Esophagus muscularis mucosa (tissue), 4 donors: ENCODE results near the gene PIK3R6. TPM values are rescaled to one million over a fixed set of nuclear protein-coding genes. Genes with fewer than 3 reads are reported as not detected.

Source experiments
- DNase-seq: peaks from one replicate; pipeline ENCODE4 v3.0.0-alpha.2; 2017; ENCODE audit errors: extremely low spot score
- H3K27ac ChIP-seq, 4 donors: fragments of 200-600 bp; sonication (generic); replicated peaks in 1 of 4; 1 replicate in 3 of 4; 2 replicates in 1 of 4; pipeline ENCODE4 v1.5.1; 2016 to 2019; ENCODE audit warnings: mild to moderate bottlenecking in 1 of 4
- H3K27me3 ChIP-seq, 4 donors: fragments of 200-600 bp; sonication (generic); one replicate each; pipeline versions ENCODE4 v1.5.1 to v1.6.0; 2016 to 2019
- H3K36me3 ChIP-seq, 4 donors: fragments of 200-600 bp; sonication (generic); one replicate each; pipeline ENCODE4 v1.5.1; 2016 to 2019
- H3K4me1 ChIP-seq, 4 donors: fragments of 200-600 bp; sonication (generic); one replicate each; pipeline ENCODE4 v1.5.1; 2016 to 2019
- H3K4me3 ChIP-seq, 4 donors: fragments of 200-600 bp; sonication (generic); 1 replicate in 2 of 4; 2 replicates in 2 of 4; pipeline ENCODE4 v1.5.1; 2016 to 2019; ENCODE audit warnings: mild to moderate bottlenecking in 4 of 4, moderate library complexity in 1 of 4
- H3K9me3 ChIP-seq, 4 donors: fragments of 200-600 bp; sonication (generic); 1 replicate in 3 of 4; 2 replicates in 1 of 4; pipeline ENCODE4 v1.5.1; 2016 to 2019
- CTCF ChIP-seq, 3 experiments: fragments of 200-600 bp in 2 of 3; fragments of 450-650 bp in 1 of 3; sonication (generic) in 2 of 3; IDR thresholded peaks; one replicate each; pipeline ENCODE4 v1.5.1; 2017 to 2019; ENCODE audit warnings: antibody characterized with exemption in 3 of 3, mild to moderate bottlenecking in 2 of 3, moderate library complexity in 1 of 3
- EP300 ChIP-seq: sonication (generic); formaldehyde crosslinking; IDR thresholded peaks from one replicate; pipeline ENCODE4 v1.6.1; 2017; ENCODE audit warnings: antibody characterized with exemption
- POLR2A ChIP-seq: fragments of 450-650 bp; IDR thresholded peaks from one replicate; pipeline ENCODE4 v1.6.1; 2017; ENCODE audit warnings: antibody characterized with exemption, moderate library complexity, mild to moderate bottlenecking, low read depth
- POLR2AphosphoS5 ChIP-seq, 2 donors: sonication (generic); formaldehyde crosslinking; IDR thresholded peaks; one replicate each; pipeline ENCODE4 v1.6.1; 2017; ENCODE audit warnings: antibody characterized with exemption in 2 of 2
- WGBS: methylation state at CpG from one replicate; pipeline ENCODE4 v1.1.5; 2018; 5-methylcytosine and 5-hydroxymethylcytosine counted together
- intact Hi-C: fragments of 100-400 bp; cut with DNase I; formaldehyde crosslinking; loops from one replicate; pipeline ENCODE4 v1.15.1; 2023
- total RNA-seq, 4 donors: library from RNA; depleted of rRNA; stranded (reverse); fragments of >200 nt; gene quantifications; one replicate each; pipeline versions ENCODE4 v1.1.0 to v1.2.1, GENCODE V29; 2016

Gene PIK3R6
- total RNA-seq, 4 donors from 2014 or later, result 0.52 to 3.3 (median 1.8) TPM

DNA sequence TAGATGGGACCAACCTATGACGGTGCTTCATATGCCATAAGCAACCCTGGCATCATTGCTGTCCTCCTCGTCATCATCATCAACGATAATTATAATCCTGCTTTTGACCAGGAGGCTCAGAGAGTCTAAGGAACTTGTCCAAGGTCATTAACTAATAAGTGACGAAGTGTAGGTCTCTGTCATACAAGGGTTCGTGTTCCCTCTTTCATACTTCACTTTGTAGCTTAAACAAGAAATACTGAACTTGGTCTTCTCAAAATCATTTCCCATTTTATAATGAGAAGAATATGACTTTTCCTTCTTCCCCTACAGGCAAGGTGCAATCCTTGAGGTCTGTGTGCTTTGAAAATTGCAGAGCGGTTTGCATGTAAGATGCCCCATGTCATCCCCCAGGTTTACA is 31.2 kb upstream of the PIK3R6 start:
- 84% methylated on average over 6 of the region's 6 CpGs for WGBS
- no peak for DNase-seq
- intact Hi-C loops, result no loop called here
- TF ChIP-seq POLR2A (no peak), CTCF (IDR thresholded peaks at IDR 0.05) (no peak), EP300 (no peak), POLR2AphosphoS5 (IDR thresholded peaks at IDR 0.05) (no peak)
- Histone ChIP-seq H3K4me1 (peaks cover 4 to 14% (median 6%) of the 10 kb centered on the region in 4 donors), H3K27ac (no peak overlapping the region), H3K27me3 (peaks cover 0 to 11% (median 0%) of the 10 kb centered on the region in 4 donors), H3K9me3 (no peaks in the 10 kb centered on the region), H3K4me3 (no peak overlapping the region), H3K36me3 (no peaks in the 10 kb centered on the region)

DNA sequence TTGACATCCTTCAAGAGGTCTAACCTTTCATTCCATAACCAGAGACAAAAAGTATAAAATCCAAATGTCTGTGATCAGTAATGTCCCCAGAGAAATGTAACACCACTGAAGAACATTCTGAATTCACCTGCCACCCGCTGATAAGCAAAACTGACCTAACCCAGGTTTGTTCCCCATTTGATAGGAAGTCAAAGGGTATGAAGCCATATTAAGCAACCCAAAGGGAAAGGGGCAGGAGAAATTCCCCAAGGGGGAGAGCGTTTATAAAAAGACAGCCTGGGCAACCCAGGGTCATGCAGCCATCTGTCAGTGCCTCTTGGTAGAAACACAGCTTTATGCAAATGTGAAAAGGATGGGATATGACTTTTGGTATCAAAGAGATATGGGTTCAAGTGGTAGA is 30.7 kb upstream of the PIK3R6 start:
- intact Hi-C loops, result no loop called here
- TF ChIP-seq EP300, result no peak
- TF ChIP-seq CTCF (IDR thresholded peaks at IDR 0.05), result no peak
- no peak for TF ChIP-seq POLR2AphosphoS5 (IDR thresholded peaks at IDR 0.05)
- TF ChIP-seq POLR2A, result no peak
- peaks cover 4 to 14% (median 6%) of the 10 kb centered on the region in 4 donors for H3K4me1 ChIP-seq
- no peak overlapping the region for H3K4me3 ChIP-seq
- H3K27me3 ChIP-seq, result peaks cover 0 to 11% (median 0%) of the 10 kb centered on the region in 4 donors
- no peak for DNase-seq
- no peak overlapping the region for H3K27ac ChIP-seq
- H3K9me3 ChIP-seq, result no peaks in the 10 kb centered on the region
- no peaks in the 10 kb centered on the region for H3K36me3 ChIP-seq
- 66% methylated on average over 2 of the region's 2 CpGs for WGBS

GRCh38 chr17:8896641-8897635 is 29.5 kb upstream of the PIK3R6 start:
- H3K27ac ChIP-seq, result no peak overlapping the region
- intact Hi-C loops, result no loop called here
- no peak overlapping the region for H3K4me3 ChIP-seq
- DNase-seq, result no peak
- no peaks in the 10 kb centered on the region for H3K9me3 ChIP-seq
- no peaks in the 10 kb centered on the region for H3K36me3 ChIP-seq
- TF ChIP-seq POLR2A, result no peak
- TF ChIP-seq CTCF (IDR thresholded peaks at IDR 0.05), result no peak
- 72% methylated on average over 11 of the region's 12 CpGs for WGBS
- peaks cover 4 to 14% (median 6%) of the 10 kb centered on the region in 4 donors for H3K4me1 ChIP-seq
- H3K27me3 ChIP-seq, result peaks cover 0 to 11% (median 0%) of the 10 kb centered on the region in 4 donors

DNA sequence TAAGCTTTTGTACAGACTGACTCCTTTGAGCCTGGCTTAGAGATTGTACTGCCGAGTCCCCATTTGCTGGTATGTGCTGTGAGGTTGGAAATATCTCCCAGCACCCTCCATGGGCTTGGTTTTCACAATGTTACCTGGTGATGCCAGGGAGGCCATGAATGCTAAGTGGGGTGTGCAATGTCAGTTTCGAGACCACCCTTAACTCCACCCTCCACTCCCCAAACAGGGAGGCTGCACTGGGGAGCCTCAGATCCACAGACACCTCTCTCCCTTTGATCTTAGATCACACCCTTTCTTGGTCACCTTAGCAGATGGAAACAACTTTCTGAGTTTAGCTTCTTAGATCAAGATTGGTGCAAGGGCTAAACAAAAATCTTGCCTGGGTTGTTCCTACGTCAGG is 28.6 kb upstream of the PIK3R6 start:
- 87% methylated on average over 3 of the region's 3 CpGs for WGBS

More for the DNA sequence above, 28.6 kb upstream of the PIK3R6 start:
- intact Hi-C loops, result no loop called here
- H3K27me3 ChIP-seq, result peaks cover 0 to 11% (median 0%) of the 10 kb centered on the region in 4 donors
- no peaks in the 10 kb centered on the region for H3K9me3 ChIP-seq
- peaks cover 4 to 14% (median 6%) of the 10 kb centered on the region in 4 donors for H3K4me1 ChIP-seq
- H3K4me3 ChIP-seq, result no peak overlapping the region
- H3K27ac ChIP-seq, result no peak overlapping the region
- H3K36me3 ChIP-seq, result no peaks in the 10 kb centered on the region
- no peak for DNase-seq
- TF ChIP-seq EP300 (no peak), CTCF (IDR thresholded peaks at IDR 0.05) (no peak)
